Measurements from ENCODE around the gene ACTA1.

GRCh38 chr1:229447809-229448252, 13.9 kb upstream of the ACTA1 start:
- no peak for TF ChIP-seq POLR2AphosphoS5 (IDR thresholded peaks at IDR 0.05)
- TF ChIP-seq CTCF (IDR thresholded peaks at IDR 0.05) = no peak
